GM19397 (cell line): ENCODE measurements around the gene CXCL13.
"Not testable (repeated sequence)": the region's sequence is repeated elsewhere in the genome, so short reads cannot be mapped to it uniquely, and the experiment has no call there.

Experiments
- ATAC-seq: cut with Tn5 transposase; IDR thresholded peaks from one replicate; pipeline ENCODE4 v1.9.1; 2021; ENCODE audit warnings: mild to moderate bottlenecking, moderate library complexity; ENCODE audit not compliant: unreplicated experiment

CXCL13 gene

DNA sequence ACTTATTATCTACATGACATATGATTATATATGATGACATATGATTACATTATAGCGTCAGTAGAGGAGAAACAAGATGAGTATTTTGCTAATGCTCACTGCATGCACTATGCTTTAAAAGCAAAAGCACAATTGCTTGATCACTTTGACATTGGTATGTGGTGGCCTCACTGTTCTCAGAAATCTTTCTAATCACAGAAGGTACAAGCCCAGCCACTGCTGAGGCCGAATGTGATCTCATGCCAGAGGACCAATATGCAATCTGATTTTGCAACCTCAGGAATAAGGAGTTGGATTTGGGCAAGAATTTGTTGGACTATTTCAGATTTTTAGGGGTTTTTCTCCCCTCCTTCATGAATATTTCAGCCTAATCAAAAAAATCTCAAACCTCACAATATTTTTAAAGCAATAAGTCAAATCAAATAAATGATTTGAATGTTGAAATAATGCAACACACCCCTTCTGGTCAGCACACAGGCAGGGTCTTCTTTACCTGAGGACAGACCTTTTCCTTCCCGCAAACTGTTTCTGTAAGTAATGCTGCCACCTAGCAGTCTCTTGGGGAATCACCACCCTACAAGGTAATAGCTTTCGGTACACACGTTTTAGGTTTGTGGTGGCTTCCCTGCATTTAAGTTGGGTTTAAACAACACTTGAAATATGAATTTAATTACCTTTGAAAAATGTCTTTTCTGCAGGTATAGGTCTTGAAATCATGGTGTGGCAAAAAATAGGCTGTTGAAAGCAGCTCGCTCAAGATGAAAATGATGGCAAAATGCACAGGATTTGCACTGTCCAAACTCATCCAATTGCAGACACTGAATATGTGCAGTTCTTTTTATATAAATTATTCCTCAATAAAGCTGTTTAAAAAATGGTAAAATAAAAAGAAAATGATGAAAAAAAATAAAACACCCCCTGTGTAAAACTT lies 4.8 kb upstream of the CXCL13 start:
- ATAC-seq: no peak

DNA sequence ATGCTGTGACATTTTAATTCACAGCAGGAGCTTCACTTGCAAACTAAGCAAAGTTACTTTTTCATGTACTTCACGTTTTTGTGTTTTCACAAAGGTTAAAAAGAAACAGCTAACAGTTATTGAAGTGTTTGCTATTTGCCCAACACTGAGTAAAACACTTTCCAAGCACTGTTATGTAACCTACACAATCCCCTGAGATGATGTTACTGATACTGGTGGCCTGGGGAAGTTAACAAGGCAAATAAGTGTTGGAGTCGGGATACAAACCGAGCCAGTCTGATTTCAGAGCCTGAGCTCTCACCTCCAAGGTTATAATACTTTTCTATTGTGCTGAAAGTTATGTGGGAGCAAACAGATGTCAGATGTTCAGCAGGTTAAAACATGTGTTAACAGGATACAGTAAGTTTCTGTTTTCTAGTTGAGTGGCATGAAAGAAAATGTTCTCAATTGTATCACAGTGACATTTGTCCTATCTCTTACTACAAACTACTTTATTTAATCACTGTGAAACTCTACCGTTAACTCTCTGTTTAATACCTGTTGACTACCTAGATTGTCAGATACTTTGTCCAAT lies 3.9 kb upstream of the CXCL13 start:
- no peak for ATAC-seq

GRCh38 chr4:77613267-77613666 lies 7.6 kb downstream of the CXCL13 start:
- no peak for ATAC-seq

GRCh38 chr4:77615153-77615552 lies 9.5 kb downstream of the CXCL13 start:
- no peak for ATAC-seq

DNA sequence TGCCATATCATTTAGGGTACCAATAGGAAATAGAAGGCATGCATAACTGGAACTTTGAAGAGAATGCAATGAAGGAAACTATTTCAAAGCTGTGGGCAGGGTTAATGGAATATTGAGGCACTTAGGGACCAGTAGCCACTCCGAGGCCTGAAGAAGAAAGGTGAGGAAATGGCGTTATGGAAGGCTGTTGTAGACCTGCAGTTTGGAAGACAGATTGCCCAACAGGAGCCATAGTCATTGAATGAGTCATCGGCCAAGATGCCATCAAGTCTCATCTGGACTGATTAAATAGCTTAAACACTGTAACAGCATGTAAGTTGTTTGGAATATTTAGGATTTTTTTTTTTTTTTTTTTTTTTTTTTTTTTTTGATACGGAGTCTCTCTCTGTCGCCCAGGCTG lies 11.6 kb downstream of the CXCL13 start:
- ATAC-seq: no peak

DNA sequence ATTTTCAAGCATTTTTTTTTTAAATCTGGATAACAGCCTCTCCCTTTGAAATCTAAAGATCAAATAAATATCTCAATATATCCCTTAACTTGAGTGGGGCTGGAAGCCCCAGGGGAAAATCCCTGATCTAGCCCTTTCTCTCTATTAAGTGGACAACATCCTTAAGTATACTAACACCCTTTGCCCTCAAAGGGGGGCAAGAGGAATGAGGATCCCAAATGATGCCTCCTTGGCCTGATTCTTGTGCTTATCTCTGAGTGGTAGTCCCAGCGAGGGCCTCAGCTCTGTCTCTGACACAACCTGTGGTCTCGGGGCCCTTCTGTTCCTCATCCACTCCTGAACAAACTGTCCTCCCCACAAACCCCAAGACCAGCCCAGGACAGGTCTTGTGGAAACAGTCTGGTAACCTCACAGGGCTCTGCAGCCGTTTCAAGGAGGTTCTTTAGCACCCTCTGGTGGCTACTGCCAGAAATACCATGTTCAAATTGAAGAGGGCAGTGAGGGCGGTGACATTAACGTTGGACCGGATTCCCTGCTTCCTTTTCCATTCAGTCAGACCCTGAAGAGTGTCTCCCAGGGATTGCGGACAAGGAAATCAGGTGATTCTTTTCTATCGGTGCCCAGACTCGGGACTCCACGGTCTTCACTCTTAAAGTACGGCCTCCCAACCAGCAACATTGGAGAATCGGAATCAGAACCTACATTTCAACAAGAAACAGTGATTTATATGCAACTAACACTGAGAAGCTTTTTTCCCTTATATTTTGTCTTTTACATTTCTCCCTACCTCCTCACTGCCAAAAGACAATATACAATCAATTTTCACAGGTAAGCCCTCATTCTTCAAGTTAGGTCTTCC lies 13.0 kb downstream of the CXCL13 start:
- peak; percentile 88 for ATAC-seq

GRCh38 chr4:77619408-77619807 lies 13.8 kb downstream of the CXCL13 start:
- ATAC-seq: no peak

DNA sequence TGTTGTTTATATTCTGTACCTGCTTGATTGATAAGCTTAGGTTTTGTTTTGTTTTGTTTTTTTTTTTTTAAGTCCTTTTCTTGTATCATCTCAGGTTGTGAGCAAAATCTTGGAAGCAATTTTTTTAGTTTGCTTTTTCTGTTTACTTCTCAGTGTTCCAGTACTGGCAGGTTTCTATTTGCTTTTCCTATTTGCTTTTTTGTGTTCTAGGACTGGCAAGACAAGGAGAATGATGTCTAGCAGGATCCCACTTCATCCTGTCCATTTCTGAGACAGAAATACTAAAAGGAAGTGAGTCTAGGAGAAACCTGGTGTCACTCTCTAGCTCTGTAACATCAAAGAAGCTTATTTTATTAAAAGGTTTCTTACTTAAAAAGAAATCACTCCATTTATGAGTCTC lies 15.6 kb downstream of the CXCL13 start:
- ATAC-seq: no peak

DNA sequence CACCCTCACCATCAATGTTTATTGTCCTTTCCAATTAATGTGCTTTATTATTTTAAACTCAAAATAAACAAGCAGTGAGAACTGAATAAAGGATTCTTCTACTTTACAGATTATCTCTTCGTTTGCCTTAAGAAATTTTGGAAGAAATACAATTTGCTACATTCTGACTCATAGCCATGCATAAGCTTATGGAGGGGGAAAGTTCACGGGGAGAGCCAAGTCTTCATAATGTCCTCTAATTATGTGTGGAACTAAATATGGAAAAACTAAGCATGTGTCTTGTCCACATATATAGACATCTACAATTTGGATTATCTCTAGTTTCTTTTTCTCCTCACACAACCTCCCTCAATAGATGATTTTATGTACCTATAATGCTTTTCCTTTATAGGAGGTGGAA lies 17.5 kb downstream of the CXCL13 start:
- ATAC-seq: no peak

GRCh38 chr4:77624213-77624612 lies 18.6 kb downstream of the CXCL13 start:
- ATAC-seq: no peak

GRCh38 chr4:77625485-77625884 lies 19.9 kb downstream of the CXCL13 start:
- no peak for ATAC-seq

GRCh38 chr4:77629885-77630284 lies 24.3 kb downstream of the CXCL13 start:
- ATAC-seq: peak; percentile 52

- no peak for ATAC-seq
Observed at GRCh38 chr4:77631276-77631675, 25.7 kb downstream of the CXCL13 start.

- ATAC-seq: no peak
Observed at GRCh38 chr4:77634132-77634785, 28.6 kb downstream of the CXCL13 start.

DNA sequence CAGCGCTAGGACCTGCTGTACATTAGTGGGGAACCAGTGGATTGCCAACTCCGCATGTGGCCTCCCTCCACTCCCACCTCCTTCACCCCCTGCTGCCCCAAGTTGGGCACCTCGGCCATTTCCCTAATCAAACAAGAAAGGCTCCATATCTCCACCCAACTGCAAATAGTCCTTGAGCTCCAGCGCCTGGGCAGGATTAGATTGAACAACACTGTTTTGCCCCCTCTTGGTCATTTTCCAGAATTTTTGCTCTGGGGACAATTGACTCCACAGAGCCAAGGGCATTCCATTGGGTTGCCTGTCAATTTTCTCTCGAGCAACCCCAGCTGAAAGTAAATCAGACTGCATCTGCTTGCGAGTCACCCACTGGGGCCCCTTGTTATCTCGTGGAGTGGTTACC lies 29.6 kb downstream of the CXCL13 start:
- no peak for ATAC-seq

DNA sequence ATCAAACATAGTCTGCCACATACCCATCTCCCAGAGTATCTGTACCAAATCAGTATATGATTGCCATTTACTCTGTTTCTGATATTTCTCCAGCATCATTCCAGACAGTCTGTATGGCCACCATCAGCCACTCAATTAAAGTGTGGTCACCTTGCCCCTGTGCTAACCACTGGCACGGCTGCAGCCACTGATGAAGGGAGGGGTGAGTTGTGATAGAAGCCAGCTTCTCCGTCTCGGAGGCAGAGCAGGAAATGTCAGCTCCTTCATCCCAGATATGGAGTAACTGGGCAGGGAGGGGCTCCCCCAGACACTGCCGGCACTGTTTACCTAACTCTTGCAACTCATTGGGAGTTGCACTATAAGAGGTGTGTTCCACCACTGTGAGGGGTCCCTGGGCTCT lies 30.3 kb downstream of the CXCL13 start:
- no peak for ATAC-seq

- no peak for ATAC-seq
Observed at GRCh38 chr4:77636902-77637301, 31.3 kb downstream of the CXCL13 start.

DNA sequence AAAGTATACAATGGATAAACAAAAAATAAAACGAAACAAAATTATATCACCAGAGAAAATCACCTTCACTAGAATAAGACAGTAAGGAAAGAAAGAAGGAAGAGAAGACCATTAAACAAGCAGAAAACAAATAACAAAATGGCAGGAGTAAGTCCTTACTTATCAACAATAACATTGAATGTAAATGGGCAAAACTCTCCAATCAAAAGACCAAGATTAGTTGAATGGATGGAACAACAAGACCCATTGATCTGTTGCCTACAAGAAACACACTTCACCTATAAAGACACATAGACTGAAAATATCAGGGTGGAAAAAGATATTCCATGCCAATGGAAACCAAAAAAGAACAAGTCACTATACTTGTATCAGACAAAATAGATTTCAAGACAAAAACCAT lies 38.4 kb downstream of the CXCL13 start:
- not testable (repeated sequence) for ATAC-seq

DNA sequence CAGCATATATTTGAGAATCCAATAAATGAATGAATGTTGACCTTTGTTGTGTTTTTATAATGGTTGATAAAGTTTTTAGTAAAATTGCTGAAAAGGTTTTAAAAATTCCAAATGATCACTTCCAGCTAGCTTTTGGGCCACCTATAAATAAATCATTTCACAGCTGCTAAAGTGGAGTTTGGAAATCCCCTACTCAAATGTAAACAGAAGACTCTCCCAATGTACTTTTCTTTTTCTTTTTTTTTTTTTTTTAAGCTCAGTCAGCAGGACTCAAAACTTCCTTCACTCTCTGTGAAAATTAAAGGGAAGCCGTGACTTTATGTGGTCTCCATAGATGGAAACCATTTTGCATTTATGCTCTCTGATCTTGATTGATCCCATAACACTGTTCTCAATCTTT lies 45.2 kb downstream of the CXCL13 start:
- no peak for ATAC-seq

- ATAC-seq: no peak
Observed at GRCh38 chr4:77651820-77652219, 46.2 kb downstream of the CXCL13 start.
